Mucosa of gallbladder (tissue), 1 donor: ENCODE measurements around the gene RABGGTA. TPM values are rescaled to one million over a fixed set of nuclear protein-coding genes. Genes with fewer than 3 reads are reported as not detected.

Experiments used
- DNase-seq: peaks from one replicate; pipeline ENCODE4 v3.0.0-alpha.2; 2020; ENCODE audit warnings: low spot score
- total RNA-seq: library from RNA; stranded (reverse); gene quantifications from one replicate; pipeline ENCODE4 v1.2.1, GENCODE V29; 2021
- donor health status: DM: no; HTN: no; CAD: no.

The RABGGTA gene
- total RNA-seq: 36.0 TPM

DNA sequence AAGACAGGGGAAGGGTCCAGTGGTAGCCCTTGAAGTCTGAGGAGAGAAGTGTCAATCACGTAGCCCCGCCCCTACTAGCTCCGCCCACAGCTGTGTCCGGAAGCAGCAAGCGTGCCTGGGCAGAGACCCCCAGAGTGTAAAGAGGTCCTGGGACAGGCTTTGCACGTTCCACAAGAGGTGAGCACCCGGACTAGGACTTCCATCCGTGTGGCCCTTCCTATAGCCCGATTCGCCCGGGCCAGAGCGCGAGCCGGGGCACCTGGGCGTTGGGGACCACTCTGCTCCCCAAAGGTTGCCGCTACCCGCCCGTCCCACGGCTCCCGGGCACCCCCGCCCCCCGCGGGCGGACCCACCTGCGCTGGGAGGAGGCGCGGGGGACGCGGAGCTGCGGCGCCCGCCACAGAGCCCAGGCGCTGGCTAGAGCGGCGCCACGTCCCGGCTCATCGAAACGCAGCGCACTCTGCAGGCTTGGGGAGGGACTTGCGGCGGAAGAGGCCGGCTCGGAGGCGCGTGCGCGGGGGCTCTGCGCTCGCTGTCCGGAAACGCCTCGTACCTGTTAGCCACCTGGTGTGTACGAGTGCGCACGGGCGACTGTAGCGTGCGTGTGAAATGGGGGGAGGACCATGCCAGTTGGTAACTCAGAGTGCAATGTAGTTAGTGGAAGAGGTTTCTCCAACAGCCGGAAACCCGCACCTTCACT, at the start of gene RABGGTA:
TSS of gene RABGGTA (minus strand) at position 464 of the 700 bp plus-strand sequence. CDS start 482 bp downstream, outside the sequence.
- peak; percentile 89 for DNase-seq

DNA sequence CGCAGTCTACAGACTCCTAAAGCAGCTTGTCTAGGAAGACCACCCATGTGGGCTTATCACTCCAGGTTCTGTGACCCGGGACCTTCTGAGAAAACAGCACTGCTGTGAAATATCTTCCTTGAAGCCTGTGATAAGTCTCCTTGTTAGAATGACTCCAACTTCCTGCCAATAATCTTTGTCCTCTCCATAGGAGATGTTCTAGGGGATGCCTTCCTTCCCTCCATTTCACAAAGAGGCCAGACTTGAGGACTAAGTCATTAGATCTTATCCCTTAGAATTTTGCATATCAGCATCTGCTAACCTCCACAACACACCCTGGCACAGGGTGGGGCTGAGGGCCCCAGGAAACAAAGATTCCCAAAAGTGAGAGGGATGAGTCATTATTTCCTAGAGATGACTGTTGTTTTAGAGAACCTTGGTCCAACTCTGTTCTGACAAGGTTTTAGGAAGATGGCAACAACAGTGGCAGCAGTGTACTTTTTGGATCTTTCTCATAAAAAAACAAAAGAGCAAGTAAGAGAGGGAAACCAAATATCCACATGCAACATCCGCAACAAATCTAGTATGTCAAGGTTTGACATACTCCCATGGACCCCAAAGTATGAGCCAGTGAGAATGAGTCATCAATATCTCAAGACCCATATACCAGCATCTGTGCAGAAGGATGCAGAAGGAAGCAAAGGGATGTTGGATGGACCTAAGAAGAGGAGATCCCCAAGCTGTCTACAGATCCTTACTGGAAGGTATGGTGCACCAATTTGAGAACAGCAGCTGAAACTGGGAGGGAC, 45.9 kb upstream of the RABGGTA start:
- DNase-seq: no peak

DNA sequence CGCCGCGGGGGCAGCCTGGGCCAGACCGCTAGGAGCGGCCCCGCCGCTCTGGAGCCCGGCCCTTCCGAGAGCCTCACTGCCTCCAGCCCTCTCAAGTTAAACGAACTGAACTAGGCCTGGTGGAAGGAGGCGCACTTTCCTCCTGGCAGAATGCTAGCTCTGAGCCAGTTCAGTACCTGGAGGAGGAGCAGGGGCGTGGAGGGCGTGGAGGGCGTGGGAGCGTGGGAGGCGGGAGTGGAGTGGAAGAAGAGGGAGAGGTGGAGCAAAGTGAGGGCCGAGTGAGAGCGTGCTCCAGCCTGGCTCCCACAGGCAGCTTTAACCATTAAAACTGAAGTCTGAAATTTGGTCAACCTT, 45.2 kb upstream of the RABGGTA start:
- no peak for DNase-seq

GRCh38 chr14:24315807-24316596, 44.6 kb upstream of the RABGGTA start:
- DNase-seq: peak; percentile 51

GRCh38 chr14:24315243-24315806, 43.9 kb upstream of the RABGGTA start:
- DNase-seq: no peak

GRCh38 chr14:24314377-24315193, 43.2 kb upstream of the RABGGTA start:
- no peak for DNase-seq

DNA sequence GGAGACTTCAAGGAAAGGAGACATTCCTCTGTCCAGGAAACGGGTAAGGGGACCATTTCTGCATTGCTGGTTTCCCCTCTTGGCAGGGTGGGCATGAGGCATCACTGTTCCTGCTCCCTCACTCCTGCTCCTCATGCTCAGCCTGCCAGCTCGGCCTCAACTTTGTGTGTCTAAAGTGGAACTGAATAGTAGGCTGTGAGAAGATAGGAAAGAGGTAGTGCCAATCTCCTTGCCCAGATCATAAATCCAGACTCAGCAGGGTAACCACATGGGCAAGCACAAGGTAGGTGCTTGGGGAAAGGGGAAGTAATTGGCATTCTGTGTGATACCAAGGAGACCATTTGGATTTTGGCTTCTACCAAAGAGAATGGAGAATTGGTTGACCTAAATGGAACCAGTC, 42.5 kb upstream of the RABGGTA start:
- DNase-seq: no peak

DNA sequence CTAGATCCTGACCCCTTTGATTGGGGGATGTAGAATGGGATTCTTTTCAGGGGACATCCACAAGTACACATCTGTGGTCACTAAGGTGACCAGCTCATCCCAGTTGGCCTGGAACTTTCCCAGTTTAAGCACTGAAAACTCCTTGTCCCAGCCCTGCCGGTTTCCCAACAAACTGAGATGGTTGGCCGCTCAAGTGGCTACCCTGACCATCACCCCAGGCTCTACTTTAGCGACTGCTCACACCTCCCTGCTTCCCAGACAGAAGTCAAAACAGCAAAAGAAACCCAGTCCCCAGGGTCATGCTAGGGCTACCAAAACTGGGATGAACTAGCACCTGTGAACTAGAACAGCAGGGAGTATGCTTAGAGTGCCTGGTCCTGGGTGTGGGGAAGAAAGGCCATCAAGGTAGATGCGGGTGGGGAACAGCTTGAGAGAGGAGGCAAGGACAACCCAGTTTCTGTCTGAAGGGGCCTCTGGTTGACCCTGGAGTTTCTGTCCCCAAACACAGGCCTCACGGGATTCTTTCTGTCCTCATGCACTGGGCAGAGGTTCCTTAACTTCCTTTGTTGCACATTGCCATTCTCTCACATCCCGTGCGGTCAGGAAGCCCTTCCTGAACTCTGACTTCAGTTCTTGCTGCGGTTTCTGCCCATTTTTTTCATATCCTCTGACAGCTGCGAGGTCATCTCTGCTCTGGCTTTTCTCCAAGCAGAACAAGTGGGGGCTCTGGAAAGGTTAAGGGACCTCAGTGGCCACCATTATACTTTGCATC, 41.5 kb upstream of the RABGGTA start:
- DNase-seq: no peak

DNA sequence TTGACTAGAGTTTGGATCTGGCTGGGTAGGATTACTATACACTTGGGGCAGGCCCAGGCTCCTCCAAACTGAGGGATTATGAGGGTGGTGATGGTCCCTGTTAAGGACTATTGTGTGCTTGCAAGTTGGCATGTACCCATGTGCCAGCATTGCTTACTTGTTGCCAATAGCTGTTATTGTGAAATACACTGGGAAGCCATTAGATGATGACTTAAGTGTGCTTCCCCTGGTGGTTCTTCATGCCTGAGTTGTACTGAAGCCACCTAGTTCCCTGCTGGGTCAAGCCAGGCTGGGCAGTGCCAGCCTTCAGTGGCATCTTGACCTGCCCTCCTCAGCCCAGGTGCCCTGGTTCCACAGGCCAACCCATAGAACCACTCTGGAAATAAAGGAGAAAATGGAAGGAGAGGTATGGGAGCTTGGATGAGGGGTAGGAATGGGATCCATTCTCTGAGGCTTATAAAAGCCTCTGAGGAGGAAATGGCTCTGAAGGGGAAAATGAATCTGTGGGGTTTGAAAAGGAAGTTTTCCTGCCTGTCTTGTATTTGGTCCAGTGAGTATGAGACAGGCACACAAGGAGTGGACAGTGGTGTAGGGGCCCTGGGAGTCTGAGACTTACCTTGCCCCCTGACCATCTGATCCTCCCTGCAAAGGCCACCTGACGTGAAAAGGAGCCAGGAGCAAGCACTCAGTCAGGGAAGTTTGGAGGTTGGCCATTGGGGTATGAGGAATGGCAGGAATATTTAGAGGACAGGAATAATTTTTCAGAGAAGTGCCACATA, 40.6 kb upstream of the RABGGTA start:
- DNase-seq: no peak

- DNase-seq: peak; percentile 66
Observed at GRCh38 chr14:24310646-24311604, 39.5 kb upstream of the RABGGTA start, which contains the start of gene LTB4R. LTB4R (plus strand) TSS chr14:24311502; CDS start chr14:24315652, 4,150 bp downstream.

DNA sequence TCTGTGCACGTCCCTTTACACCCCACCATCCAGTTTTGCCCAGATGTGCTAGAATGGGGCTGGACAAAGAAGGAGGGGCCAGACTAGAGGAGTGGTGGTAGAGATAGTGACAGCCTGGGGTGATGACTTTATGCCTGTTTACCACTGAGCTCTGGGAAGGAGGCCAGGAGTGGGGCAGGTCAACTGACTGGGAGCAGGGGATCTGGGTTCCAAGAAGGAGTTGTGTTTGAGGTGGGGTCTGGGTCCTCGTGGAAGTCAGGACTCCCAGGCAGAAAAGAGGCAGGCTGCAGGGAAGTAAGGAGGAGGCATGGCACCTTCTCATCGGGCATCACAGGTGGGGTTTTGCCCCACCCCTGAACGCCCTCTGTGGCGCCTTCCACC, 38.9 kb upstream of the RABGGTA start:
- DNase-seq: peak; percentile 41

- DNase-seq: no peak
Observed at GRCh38 chr14:24309538-24310264, 38.3 kb upstream of the RABGGTA start, which contains the start of gene LTB4R2. LTB4R2 (plus strand) TSS chr14:24310140; CDS start chr14:24310665, 525 bp downstream.

- no peak for DNase-seq
Observed at GRCh38 chr14:24308342-24309124, 37.1 kb upstream of the RABGGTA start.

GRCh38 chr14:24307575-24308341, 36.4 kb upstream of the RABGGTA start, which contains the start of gene CIDEB:
CIDEB (minus strand) TSS chr14:24307977; CDS start chr14:24307858, 119 bp downstream.
- peak; percentile 76 for DNase-seq

DNA sequence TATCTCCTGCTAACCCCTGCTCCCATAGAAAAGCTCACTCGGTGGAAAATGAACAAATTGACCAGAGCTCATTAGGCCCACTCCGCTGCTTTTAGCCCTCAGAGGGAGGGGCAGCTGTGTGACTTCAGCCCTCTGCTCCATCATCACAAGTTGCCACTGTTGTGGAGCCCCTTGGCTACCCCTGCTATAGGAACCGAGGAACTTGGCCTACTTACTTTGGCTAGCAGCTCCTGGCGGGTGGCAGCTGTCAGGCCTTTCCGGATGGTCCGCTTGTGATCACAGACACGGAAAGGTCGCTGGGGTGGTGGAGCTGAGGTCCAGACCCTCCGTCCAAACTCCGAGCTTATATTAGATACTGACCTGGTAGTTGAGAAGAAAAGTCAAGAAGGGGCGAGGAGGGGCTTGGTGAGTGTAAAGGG, 35.8 kb upstream of the RABGGTA start:
- DNase-seq: no peak

DNA sequence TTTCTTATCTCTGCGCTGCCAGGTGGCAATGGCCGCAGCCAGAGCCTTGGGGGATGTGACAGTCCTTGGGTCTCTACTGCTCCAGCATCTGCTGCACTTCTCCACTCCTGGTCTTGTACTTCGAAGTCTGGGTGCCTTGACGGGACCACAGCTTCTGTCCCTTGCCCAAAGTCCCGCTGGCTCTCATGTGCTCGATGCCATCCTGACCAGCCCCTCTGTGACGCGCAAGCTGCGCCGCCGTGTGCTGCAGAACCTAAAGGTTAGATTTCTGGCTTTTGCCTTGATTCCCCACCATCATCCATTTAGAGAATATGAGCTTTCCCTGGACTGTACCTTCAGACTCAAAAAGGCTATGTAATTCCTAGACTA, 32.6 kb upstream of the RABGGTA start:
- DNase-seq: no peak
